Measurements from ENCODE around the gene ADCY7.

Gene ADCY7

DNA sequence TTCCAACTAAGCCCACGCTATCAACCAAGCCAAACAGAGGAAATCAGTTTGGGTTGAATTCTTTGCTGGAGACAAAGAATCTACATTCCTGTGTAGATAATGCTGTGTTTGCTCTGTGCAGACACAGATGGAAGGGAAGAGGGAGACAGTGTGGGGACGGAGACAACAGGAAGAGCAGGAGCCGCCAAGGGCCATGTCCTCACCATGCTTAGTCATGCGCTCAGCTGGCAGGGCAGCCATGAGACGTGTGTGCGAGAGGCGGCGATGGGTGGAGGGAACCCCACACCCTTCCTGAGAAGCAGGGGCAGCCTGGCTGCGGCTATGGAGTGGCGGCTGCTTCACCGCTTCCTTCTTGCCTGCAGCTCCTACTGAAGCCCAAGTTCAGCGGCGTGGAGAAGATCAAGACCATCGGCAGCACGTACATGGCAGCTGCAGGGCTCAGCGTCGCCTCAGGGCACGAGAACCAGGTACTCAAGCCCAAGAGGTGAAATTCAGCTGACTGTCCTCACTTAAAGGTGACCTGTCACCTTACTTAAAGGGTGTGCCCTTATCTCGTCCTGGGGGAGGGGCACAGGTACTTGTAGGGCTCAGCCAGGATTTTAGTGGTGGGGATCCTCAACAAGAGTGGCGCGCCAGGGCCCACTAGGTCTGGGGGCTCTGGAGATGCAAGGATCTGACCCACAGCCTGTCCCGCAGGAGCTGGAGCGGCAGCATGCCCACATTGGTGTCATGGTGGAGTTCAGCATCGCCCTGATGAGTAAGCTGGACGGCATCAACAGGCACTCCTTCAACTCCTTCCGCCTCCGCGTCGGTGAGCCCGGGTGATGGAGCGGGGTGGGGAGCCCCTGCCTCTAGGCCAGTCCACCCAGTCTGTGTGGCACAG lies 47.5 kb downstream of the ADCY7 start:
- DNase-seq (ENCODE audit: low read depth), result no peak
- TF ChIP-seq, protein P1, sequence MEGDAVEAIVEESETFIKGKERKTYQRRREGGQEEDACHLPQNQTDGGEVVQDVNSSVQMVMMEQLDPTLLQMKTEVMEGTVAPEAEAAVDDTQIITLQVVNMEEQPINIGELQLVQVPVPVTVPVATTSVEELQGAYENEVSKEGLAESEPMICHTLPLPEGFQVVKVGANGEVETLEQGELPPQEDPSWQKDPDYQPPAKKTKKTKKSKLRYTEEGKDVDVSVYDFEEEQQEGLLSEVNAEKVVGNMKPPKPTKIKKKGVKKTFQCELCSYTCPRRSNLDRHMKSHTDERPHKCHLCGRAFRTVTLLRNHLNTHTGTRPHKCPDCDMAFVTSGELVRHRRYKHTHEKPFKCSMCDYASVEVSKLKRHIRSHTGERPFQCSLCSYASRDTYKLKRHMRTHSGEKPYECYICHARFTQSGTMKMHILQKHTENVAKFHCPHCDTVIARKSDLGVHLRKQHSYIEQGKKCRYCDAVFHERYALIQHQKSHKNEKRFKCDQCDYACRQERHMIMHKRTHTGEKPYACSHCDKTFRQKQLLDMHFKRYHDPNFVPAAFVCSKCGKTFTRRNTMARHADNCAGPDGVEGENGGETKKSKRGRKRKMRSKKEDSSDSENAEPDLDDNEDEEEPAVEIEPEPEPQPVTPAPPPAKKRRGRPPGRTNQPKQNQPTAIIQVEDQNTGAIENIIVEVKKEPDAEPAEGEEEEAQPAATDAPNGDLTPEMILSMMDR (IDR thresholded peaks at IDR 0.05; ENCODE audit: control insufficient read depth, insufficient read depth, low read depth, low read length, missing control alignments), result no peak
- H3K4me3 ChIP-seq (ENCODE audit: control insufficient read depth, low read depth, low read length), result no peak overlapping the region

- no peak for DNase-seq (ENCODE audit: low read depth)
Measured at GRCh38 chr16:50314665-50315064, 48.3 kb downstream of the ADCY7 start.

GRCh38 chr16:50315346-50315997 lies 49.1 kb downstream of the ADCY7 start:
- no peak for DNase-seq (ENCODE audit: low read depth)
- H3K4me3 ChIP-seq (ENCODE audit: control insufficient read depth, low read depth, low read length), result no peak overlapping the region
- TF ChIP-seq, protein P1 (IDR thresholded peaks at IDR 0.05; ENCODE audit: control insufficient read depth, insufficient read depth, low read depth, low read length, missing control alignments), result no peak

More at GRCh38 chr16:50314665-50315064, 48.3 kb downstream of the ADCY7 start:
- H3K4me3 ChIP-seq (ENCODE audit: control insufficient read depth, low read depth, low read length), result no peak overlapping the region
- TF ChIP-seq, protein P1 (IDR thresholded peaks at IDR 0.05; ENCODE audit: control insufficient read depth, insufficient read depth, low read depth, low read length, missing control alignments), result no peak

DNA sequence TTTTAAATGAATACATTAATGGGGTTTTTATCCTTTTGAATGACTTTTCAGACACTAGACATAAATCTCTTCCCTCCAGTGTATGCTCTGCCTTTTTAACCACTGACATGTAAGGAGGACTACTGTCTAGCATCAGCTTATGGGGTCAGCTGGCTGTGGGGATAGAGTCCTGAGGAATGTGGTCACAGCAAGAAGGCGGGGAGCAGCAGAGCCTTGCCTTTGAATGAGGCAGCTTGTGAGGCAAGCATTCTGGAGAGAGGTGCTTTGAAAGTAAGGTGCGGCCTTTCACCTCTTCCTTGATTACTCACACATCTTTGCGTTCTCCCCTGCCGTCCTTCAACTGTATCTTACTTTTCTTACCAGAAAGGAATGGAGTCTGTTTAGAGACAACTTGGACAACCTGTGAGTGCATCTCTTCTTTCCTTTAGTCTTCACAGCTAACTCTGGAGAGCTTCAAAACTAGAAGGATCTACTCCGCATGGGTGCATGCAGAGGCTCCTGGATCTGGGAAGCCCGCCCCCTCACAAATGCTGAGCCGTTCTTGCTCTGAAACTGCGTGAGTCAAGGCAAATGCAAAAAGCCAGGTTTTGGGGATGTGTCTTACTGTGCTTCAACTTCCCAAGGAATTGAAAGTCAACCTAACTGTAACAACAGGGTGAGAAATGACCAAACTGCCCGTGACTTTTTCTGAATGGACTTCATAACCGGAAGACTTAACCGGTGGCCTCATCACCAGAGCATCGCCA lies 49.9 kb downstream of the ADCY7 start:
- H3K4me3 ChIP-seq (ENCODE audit: control insufficient read depth, low read depth, low read length), result no peak overlapping the region
- no peak for DNase-seq (ENCODE audit: low read depth)
- TF ChIP-seq, protein P1 (IDR thresholded peaks at IDR 0.05; ENCODE audit: control insufficient read depth, insufficient read depth, low read depth, low read length, missing control alignments), result no peak

DNA sequence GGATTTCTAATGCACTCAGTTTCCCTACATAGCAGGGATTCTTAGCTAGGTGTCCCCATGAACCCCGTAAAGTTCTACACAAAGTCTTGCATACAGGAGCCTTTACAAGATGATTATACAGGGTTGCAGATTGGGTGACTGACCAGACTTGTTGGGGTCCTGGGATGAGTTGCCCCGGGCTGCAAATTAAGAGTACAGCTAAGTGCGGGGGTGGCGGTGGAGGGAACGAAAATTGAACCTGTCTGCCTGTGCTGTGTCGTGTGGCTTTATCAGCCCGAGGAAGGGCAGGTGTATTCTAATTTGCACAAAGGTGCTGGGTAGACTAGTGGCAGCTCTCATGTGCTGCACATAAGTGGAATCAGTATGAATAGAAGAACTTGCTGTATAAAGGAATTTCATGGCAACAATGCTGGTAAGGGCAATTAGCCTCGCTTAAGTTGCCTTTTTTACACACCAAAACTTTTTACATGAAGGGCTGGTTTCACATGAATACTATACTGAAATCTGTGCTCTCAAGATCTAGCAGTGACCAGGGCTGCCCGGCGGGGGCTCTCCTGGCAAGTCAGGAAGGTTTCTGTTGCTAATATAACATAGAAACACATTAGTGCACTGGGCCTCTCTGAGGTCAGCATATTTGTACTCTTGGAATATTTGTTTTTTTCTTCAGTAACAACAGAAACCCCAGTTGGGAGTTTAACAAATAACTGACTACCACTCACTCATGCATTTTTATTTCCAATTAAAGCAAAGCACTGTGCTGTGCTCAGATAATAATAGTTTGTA lies 50.7 kb downstream of the ADCY7 start:
- DNase-seq (ENCODE audit: low read depth), result no peak
- H3K4me3 ChIP-seq (ENCODE audit: control insufficient read depth, low read depth, low read length), result no peak overlapping the region
- TF ChIP-seq, protein P1 (IDR thresholded peaks at IDR 0.05; ENCODE audit: control insufficient read depth, insufficient read depth, low read depth, low read length, missing control alignments), result no peak

Data from AG09309 (cell line).